Sciatic nerve (tissue), 2 donors: ENCODE data around the gene TGFBR3. TPM values are rescaled to one million over a fixed set of nuclear protein-coding genes. Genes with fewer than 3 reads are reported as not detected.
A peak's percentile ranks its signal among the peaks of the same experiment; 100 is the strongest.

Experiments used
- ATAC-seq: fragments of 200-7000 bp; cut with Tn5 transposase; one replicate; pipeline ENCODE4 v1.9.1; 2020; ENCODE audit warnings: mild to moderate bottlenecking, moderate library complexity
- DNase-seq: peaks from one replicate; pipeline ENCODE4 v3.0.0-alpha.2; 2020; ENCODE audit warnings: low spot score
- intact Hi-C: fragments of 100-400 bp; cut with DNase I; formaldehyde crosslinking; loops from one replicate; pipeline ENCODE4 v1.14.2; 2022
- total RNA-seq: library from RNA; stranded (reverse); fragmentation: NEBNext Ultra II Directional; extraction: Animal tissue kit (Norgen Biotek cat#: 25700); gene quantifications from one replicate; pipeline ENCODE4 v1.2.1, GENCODE V29; 2021
- donor health status: DM: no; HTN: no; CAD: no.
- donor health status: DM: no; HTN: no; CAD: no.

TGFBR3 gene
- total RNA-seq = 109 TPM

- intact Hi-C loops = no loop called here
- peak; percentile 97 for ATAC-seq
- peak; percentile 97 for DNase-seq
Observed at GRCh38 chr1:91885716-91886506, at the start of gene TGFBR3. Gene TGFBR3 (minus strand): TSS chr1:91886151. CDS start chr1:91861531, 24,620 bp downstream.

- DNase-seq (no peak), ATAC-seq (peak; percentile 63)
Observed at GRCh38 chr1:91929250-91929649, 43.3 kb upstream of the TGFBR3 start.

GRCh38 chr1:91928026-91928425, 42.1 kb upstream of the TGFBR3 start:
- intact Hi-C loops = loop anchor here (5.0 kb wide), 1 partner anchor 421 kb away; no protein-coding TSS in a partner anchor
- DNase-seq (no peak), ATAC-seq (no peak)

More at GRCh38 chr1:91929250-91929649, 43.3 kb upstream of the TGFBR3 start:
- intact Hi-C loops = loop anchor here (5.0 kb wide), 1 partner anchor 422 kb away; no protein-coding TSS in a partner anchor

- no peak for DNase-seq
- intact Hi-C loops = loop anchor here (5.0 kb wide), 1 partner anchor 419 kb away; no protein-coding TSS in a partner anchor
- no peak for ATAC-seq
Observed at GRCh38 chr1:91925644-91926435, 39.9 kb upstream of the TGFBR3 start.

- ATAC-seq (peak; percentile 41), DNase-seq (no peak)
Observed at GRCh38 chr1:91924146-91924545, 38.2 kb upstream of the TGFBR3 start.

GRCh38 chr1:91919962-91920361, 34.0 kb upstream of the TGFBR3 start:
- no peak for DNase-seq
- no peak for ATAC-seq
- intact Hi-C loops = no loop called here

More at GRCh38 chr1:91924146-91924545, 38.2 kb upstream of the TGFBR3 start:
- intact Hi-C loops = no loop called here

GRCh38 chr1:91916811-91917460, 31.0 kb upstream of the TGFBR3 start:
- DNase-seq (no peak), ATAC-seq (no peak)
- intact Hi-C loops = no loop called here

GRCh38 chr1:91916046-91916445, 30.1 kb upstream of the TGFBR3 start:
- intact Hi-C loops = no loop called here
- DNase-seq (no peak), ATAC-seq (no peak)

GRCh38 chr1:91913018-91913417, 27.1 kb upstream of the TGFBR3 start:
- ATAC-seq (no peak), DNase-seq (no peak)
- intact Hi-C loops = no loop called here

GRCh38 chr1:91912266-91912665, 26.3 kb upstream of the TGFBR3 start:
- ATAC-seq = no peak
- intact Hi-C loops = no loop called here
- DNase-seq = no peak

GRCh38 chr1:91901231-91901630, 15.3 kb upstream of the TGFBR3 start:
- ATAC-seq (no peak), DNase-seq (no peak)
- intact Hi-C loops = no loop called here

GRCh38 chr1:91900562-91900961, 14.6 kb upstream of the TGFBR3 start:
- peak; percentile 87 for ATAC-seq
- DNase-seq = no peak
- intact Hi-C loops = no loop called here

GRCh38 chr1:91897016-91897415, 11.1 kb upstream of the TGFBR3 start:
- intact Hi-C loops = no loop called here
- no peak for ATAC-seq
- no peak for DNase-seq

- intact Hi-C loops = no loop called here
- no peak for ATAC-seq
Observed at GRCh38 chr1:91895832-91896556, 10.0 kb upstream of the TGFBR3 start.

GRCh38 chr1:91894036-91894761, 8.2 kb upstream of the TGFBR3 start:
- ATAC-seq (peak; percentile 31), DNase-seq (no peak)
- intact Hi-C loops = no loop called here

More at GRCh38 chr1:91895832-91896556, 10.0 kb upstream of the TGFBR3 start:
- no peak for DNase-seq

GRCh38 chr1:91891969-91892368, 6.0 kb upstream of the TGFBR3 start:
- intact Hi-C loops = no loop called here
- ATAC-seq (peak; percentile 5), DNase-seq (no peak)

GRCh38 chr1:91891454-91891853, 5.5 kb upstream of the TGFBR3 start:
- intact Hi-C loops = no loop called here
- DNase-seq = no peak
- peak; percentile 70 for ATAC-seq
